ENCODE data around the gene RPA3. TPM values are rescaled to one million over a fixed set of nuclear protein-coding genes. Genes with fewer than 3 reads are reported as not detected.

RPA3 gene
- total RNA-seq, 1 donor from 2014 or later = 33.7 TPM

GRCh38 chr7:7713730-7714129, 4.7 kb downstream of the RPA3 start:
- DNase-seq (ENCODE audit: low read depth) = no peak
- no peak overlapping the region for H3K4me3 ChIP-seq (ENCODE audit: low read depth, low read length)
- no peak for TF ChIP-seq CTCF (conservative IDR thresholded peaks at IDR 0.05; ENCODE audit: low read depth, low read length)

- no peak for TF ChIP-seq CTCF (conservative IDR thresholded peaks at IDR 0.05; ENCODE audit: low read depth, low read length)
- H3K4me3 ChIP-seq (ENCODE audit: low read depth, low read length) = no peak overlapping the region
- no peak for DNase-seq (ENCODE audit: low read depth)
Observed at GRCh38 chr7:7710469-7710868, 7.9 kb downstream of the RPA3 start.

- no peak for DNase-seq (ENCODE audit: low read depth)
- H3K4me3 ChIP-seq (ENCODE audit: low read depth, low read length) = no peak overlapping the region
- no peak for TF ChIP-seq CTCF (conservative IDR thresholded peaks at IDR 0.05; ENCODE audit: low read depth, low read length)
Observed at GRCh38 chr7:7709291-7709690, 9.1 kb downstream of the RPA3 start.

GRCh38 chr7:7707806-7708205, 10.6 kb downstream of the RPA3 start:
- DNase-seq (ENCODE audit: low read depth) = no peak
- no peak overlapping the region for H3K4me3 ChIP-seq (ENCODE audit: low read depth, low read length)
- no peak for TF ChIP-seq CTCF (conservative IDR thresholded peaks at IDR 0.05; ENCODE audit: low read depth, low read length)

GRCh38 chr7:7707246-7707645, 11.2 kb downstream of the RPA3 start:
- no peak for DNase-seq (ENCODE audit: low read depth)
- no peak overlapping the region for H3K4me3 ChIP-seq (ENCODE audit: low read depth, low read length)
- no peak for TF ChIP-seq CTCF (conservative IDR thresholded peaks at IDR 0.05; ENCODE audit: low read depth, low read length)

- TF ChIP-seq CTCF (conservative IDR thresholded peaks at IDR 0.05; ENCODE audit: low read depth, low read length) = no peak
- DNase-seq (ENCODE audit: low read depth) = no peak
- H3K4me3 ChIP-seq (ENCODE audit: low read depth, low read length) = no peak overlapping the region
Observed at GRCh38 chr7:7706556-7707172, 11.7 kb downstream of the RPA3 start.

GRCh38 chr7:7706101-7706511, 12.3 kb downstream of the RPA3 start:
- no peak for DNase-seq (ENCODE audit: low read depth)
- TF ChIP-seq CTCF (conservative IDR thresholded peaks at IDR 0.05; ENCODE audit: low read depth, low read length) = no peak
- no peak overlapping the region for H3K4me3 ChIP-seq (ENCODE audit: low read depth, low read length)

Measured in epithelial cell of proximal tubule (primary cell).